GM18508 (cell line): ENCODE measurements around the gene COX7A2L.
"Not testable (repeated sequence)": the region's sequence is repeated elsewhere in the genome, so short reads cannot be mapped to it uniquely, and the experiment has no call there.

Source experiments
- ATAC-seq: cut with Tn5 transposase; IDR thresholded peaks from one replicate; pipeline ENCODE4 v1.9.1; 2021; ENCODE audit warnings: moderate number of reproducible peaks; ENCODE audit not compliant: insufficient read depth, unreplicated experiment

COX7A2L gene

GRCh38 chr2:42368817-42369531 is 8.0 kb upstream of the COX7A2L start:
- ATAC-seq, result no peak

- ATAC-seq, result no peak
These were observed 6.8 kb upstream of the COX7A2L start for GRCh38 chr2:42367835-42368234.

GRCh38 chr2:42366411-42366810 is 5.4 kb upstream of the COX7A2L start:
- ATAC-seq, result no peak

GRCh38 chr2:42364658-42365057 is 3.6 kb upstream of the COX7A2L start:
- no peak for ATAC-seq

GRCh38 chr2:42363413-42363812 is 2.4 kb upstream of the COX7A2L start:
- ATAC-seq, result no peak

GRCh38 chr2:42361728-42362283 is 789 bp upstream of the COX7A2L start:
- no peak for ATAC-seq

GRCh38 chr2:42360493-42360889 is 526 bp downstream of the COX7A2L start:
- ATAC-seq, result no peak

- no peak for ATAC-seq
These were observed 993 bp downstream of the COX7A2L start for GRCh38 chr2:42359965-42360483.

GRCh38 chr2:42359304-42359964 is 1.6 kb downstream of the COX7A2L start:
- ATAC-seq, result no peak

GRCh38 chr2:42353792-42354429 is 7.1 kb downstream of the COX7A2L start:
- no peak for ATAC-seq

GRCh38 chr2:42351864-42352263 is 9.2 kb downstream of the COX7A2L start:
- no peak for ATAC-seq

- no peak for ATAC-seq
These were observed 10.5 kb downstream of the COX7A2L start for GRCh38 chr2:42350434-42351063.

GRCh38 chr2:42348113-42348805 is 12.8 kb downstream of the COX7A2L start:
- no peak for ATAC-seq

- ATAC-seq, result not testable (repeated sequence)
These were observed 13.5 kb downstream of the COX7A2L start for GRCh38 chr2:42347518-42347917.

GRCh38 chr2:42346856-42347255 is 14.2 kb downstream of the COX7A2L start:
- ATAC-seq, result not testable (repeated sequence)

GRCh38 chr2:42345986-42346385 is 15.0 kb downstream of the COX7A2L start:
- no peak for ATAC-seq

- ATAC-seq, result no peak
These were observed 18.2 kb downstream of the COX7A2L start for GRCh38 chr2:42342795-42343241.

- no peak for ATAC-seq
These were observed 18.8 kb downstream of the COX7A2L start for GRCh38 chr2:42342061-42342794.

GRCh38 chr2:42340938-42341636 is 19.9 kb downstream of the COX7A2L start:
- no peak for ATAC-seq
